Type B pancreatic cell (in vitro differentiated cells): ENCODE measurements around the gene FTCD. TPM values are rescaled to one million over a fixed set of nuclear protein-coding genes. Genes with fewer than 3 reads are reported as not detected.
A peak's percentile ranks its signal among the peaks of the same experiment; 100 is the strongest.
"Not testable (repeated sequence)": the region's sequence is repeated elsewhere in the genome, so short reads cannot be mapped to it uniquely, and the experiment has no call there.

Source experiments
- DNase-seq: peaks from one replicate; pipeline ENCODE4 v3.0.0; 2021; ENCODE audit warnings: mixed read lengths; ENCODE audit not compliant: unreplicated experiment; ENCODE audit errors: extremely low spot score
- H3K27ac Mint-ChIP-seq: 2 replicates; pipeline ENCODE4 v1.8.0; 2021; ENCODE audit warnings: mild to moderate bottlenecking, mixed read lengths
- H3K27me3 Mint-ChIP-seq: 2 replicates; pipeline ENCODE4 v1.8.0; 2021; ENCODE audit warnings: mixed read lengths
- H3K36me3 Mint-ChIP-seq: 2 replicates; pipeline ENCODE4 v1.8.0; 2021; ENCODE audit warnings: mixed read lengths
- H3K4me1 Mint-ChIP-seq: one replicate; pipeline ENCODE4 v1.8.0; 2021; ENCODE audit warnings: mixed read lengths; ENCODE audit not compliant: unreplicated experiment
- H3K4me3 Mint-ChIP-seq: 2 replicates; pipeline ENCODE4 v1.8.0; 2021; ENCODE audit warnings: mild to moderate bottlenecking, mixed read lengths
- H3K9me3 Mint-ChIP-seq: 2 replicates; pipeline ENCODE4 v1.8.0; 2021; ENCODE audit warnings: mixed read lengths
- long read RNA-seq: library from polyadenylated mRNA; unstranded; transcript quantifications from one replicate; pipeline ENCODE4 v2.0.0, GENCODE V29; 2020
- total RNA-seq: library from RNA; stranded (reverse); gene quantifications from 2 replicates; pipeline ENCODE4 v1.2.1, GENCODE V29; 2021; ENCODE audit warnings: low replicate concordance
- TF ChIP-seq, protein P1 (sequence below): fragments of 200-600 bp; sonication (generic); conservative IDR thresholded peaks from 2 replicates; pipeline ENCODE4 v1.5.0; 2021; ENCODE audit warnings: antibody characterized with exemption, mild to moderate bottlenecking

Gene FTCD, protein sequence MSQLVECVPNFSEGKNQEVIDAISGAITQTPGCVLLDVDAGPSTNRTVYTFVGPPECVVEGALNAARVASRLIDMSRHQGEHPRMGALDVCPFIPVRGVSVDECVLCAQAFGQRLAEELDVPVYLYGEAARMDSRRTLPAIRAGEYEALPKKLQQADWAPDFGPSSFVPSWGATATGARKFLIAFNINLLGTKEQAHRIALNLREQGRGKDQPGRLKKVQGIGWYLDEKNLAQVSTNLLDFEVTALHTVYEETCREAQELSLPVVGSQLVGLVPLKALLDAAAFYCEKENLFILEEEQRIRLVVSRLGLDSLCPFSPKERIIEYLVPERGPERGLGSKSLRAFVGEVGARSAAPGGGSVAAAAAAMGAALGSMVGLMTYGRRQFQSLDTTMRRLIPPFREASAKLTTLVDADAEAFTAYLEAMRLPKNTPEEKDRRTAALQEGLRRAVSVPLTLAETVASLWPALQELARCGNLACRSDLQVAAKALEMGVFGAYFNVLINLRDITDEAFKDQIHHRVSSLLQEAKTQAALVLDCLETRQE
- 26.9 and 45.0 TPM in 2 replicates for total RNA-seq
- long read RNA-seq, partial matches to known transcripts: 1 of 7 reads
- long read RNA-seq, other reads (novel, unspliced or antisense): 6 of 7 reads

DNA sequence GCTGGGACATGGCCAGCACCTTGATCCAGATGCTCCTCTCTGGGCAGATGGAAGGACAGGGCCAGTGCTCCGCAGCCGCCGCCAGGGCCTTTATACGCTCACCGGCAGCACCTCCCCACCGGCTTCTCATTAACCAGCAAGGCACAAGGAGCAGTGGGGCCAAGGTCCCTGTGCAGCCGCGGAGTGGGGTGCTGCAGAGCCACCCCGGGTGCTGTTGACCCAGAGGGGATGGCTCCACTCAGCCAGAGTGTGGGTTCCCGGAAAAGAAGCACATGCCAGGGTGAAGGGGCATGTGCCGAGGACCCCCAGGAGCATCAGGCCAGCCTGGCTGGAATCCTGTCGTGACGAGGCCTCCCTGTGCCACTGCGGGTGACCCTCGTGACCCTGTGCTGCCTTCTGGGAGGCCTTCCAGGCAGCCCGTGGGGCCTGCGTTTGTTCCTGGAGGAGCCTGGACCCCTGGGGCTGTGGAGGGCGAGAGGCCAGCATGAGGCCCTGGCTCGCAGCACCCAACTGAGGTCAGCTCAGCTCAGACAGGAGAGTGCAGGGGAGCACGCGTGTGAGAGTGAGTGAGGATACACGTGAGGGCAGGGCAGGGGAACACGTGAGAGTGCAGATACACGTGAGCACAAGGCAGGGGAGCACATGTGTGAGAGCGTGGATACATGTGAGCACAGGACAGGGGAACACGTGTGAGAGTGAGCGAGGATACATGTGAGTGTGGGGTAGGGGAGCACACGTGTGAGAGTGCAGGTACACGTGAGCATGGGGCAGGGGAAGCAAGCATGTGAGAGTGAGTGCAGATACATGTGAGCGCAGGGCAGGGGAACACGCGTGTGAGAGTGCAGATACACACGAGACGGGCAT lies at the start of gene FTCD:
FTCD (minus strand) TSS at position 66 of the 864 bp plus-strand sequence; CDS start at position 10, 56 bp downstream.
- H3K4me1 Mint-ChIP-seq: no peaks in the 10 kb centered on the region
- no peaks in the 10 kb centered on the region for H3K36me3 Mint-ChIP-seq
- TF ChIP-seq, protein P1, sequence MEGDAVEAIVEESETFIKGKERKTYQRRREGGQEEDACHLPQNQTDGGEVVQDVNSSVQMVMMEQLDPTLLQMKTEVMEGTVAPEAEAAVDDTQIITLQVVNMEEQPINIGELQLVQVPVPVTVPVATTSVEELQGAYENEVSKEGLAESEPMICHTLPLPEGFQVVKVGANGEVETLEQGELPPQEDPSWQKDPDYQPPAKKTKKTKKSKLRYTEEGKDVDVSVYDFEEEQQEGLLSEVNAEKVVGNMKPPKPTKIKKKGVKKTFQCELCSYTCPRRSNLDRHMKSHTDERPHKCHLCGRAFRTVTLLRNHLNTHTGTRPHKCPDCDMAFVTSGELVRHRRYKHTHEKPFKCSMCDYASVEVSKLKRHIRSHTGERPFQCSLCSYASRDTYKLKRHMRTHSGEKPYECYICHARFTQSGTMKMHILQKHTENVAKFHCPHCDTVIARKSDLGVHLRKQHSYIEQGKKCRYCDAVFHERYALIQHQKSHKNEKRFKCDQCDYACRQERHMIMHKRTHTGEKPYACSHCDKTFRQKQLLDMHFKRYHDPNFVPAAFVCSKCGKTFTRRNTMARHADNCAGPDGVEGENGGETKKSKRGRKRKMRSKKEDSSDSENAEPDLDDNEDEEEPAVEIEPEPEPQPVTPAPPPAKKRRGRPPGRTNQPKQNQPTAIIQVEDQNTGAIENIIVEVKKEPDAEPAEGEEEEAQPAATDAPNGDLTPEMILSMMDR: no peak
- no peaks in the 10 kb centered on the region for H3K27me3 Mint-ChIP-seq
- no peak for DNase-seq
- H3K4me3 Mint-ChIP-seq: peak within 1 kb of the TSS; percentile 61
- H3K27ac Mint-ChIP-seq: no peak within 1 kb of the TSS
- no peaks in the 10 kb centered on the region for H3K9me3 Mint-ChIP-seq

DNA sequence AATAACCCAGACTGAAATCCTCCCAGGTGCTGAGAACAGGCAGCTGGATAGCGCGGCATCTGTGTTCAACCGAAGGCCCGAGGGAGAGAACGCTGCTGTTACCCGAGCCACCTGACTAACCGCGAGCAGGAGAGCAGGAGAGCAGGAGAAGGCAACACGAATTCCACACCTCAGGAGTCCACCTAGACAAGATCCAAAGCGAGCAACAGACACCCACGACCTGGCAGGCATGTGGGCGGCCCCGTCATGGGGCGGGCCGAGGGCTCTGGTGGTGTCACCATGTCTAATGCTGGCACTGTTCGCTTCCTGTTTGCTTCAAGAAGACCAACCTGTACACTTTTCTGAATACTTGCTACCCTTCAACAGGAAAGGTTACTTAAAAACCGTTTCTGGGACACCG lies 49.8 kb upstream of the FTCD start:
- Mint-ChIP-seq H3K27me3 (no peaks in the 10 kb centered on the region), H3K4me3 (no peak overlapping the region), H3K36me3 (peaks cover 3% of the 10 kb centered on the region), H3K27ac (no peak overlapping the region), H3K4me1 (no peaks in the 10 kb centered on the region), H3K9me3 (no peaks in the 10 kb centered on the region)
- TF ChIP-seq, protein P1: no peak
- DNase-seq: no peak

DNA sequence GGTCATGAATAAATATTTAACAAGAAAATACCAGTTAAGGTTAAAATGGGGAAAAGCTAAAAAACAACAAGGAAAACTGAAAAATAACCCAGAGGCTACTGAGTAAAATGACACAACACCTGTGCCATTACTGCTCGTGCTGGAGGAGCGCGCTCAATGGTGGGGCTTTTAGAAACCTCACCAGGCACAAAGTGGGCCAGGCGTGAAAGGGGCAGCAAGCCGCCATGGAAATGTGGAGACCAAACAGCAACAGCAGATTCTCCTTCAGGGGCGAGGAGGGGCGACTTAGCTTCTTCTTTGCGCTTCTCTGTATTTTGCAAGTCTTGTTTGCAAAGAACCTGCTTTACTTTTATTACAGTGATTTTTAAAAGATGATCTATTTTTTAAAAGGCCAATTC lies 47.8 kb upstream of the FTCD start:
- DNase-seq: no peak
- no peak overlapping the region for H3K27ac Mint-ChIP-seq

DNA sequence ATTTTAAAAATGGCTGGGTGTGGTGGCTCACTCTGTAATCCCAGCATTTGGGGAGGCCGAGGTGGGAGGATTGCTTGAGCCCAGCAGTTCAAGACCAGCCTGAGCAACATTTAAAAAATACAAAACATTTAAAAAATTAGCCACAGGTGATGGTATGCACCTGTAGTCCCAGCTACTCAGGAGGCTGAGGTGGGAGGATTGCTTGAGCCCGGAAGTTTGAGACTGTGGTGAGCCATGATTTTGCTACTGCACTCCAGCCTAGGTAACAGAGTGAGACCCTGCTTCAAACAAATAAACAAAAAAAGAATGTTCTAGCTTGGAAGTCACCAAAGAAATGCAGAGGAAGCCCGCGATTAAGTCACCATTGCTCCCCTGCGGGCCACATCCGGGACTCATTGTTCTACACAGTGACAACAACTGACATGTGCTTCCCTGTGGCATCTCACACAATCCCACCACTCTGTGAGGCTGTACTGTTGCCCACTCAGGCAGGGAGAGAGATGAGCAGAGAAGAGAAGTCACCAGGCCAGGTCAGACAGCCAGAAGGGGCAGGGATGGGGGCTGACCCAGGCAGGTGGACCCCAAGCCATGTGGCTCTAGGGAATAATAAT lies 47.3 kb upstream of the FTCD start:
- Mint-ChIP-seq H3K9me3 (no peaks in the 10 kb centered on the region), H3K4me3 (no peak overlapping the region)

More for the DNA sequence above, 47.8 kb upstream of the FTCD start:
- Mint-ChIP-seq H3K9me3 (no peaks in the 10 kb centered on the region), H3K36me3 (peaks cover 22% of the 10 kb centered on the region), H3K4me3 (no peak overlapping the region), H3K4me1 (no peaks in the 10 kb centered on the region), H3K27me3 (no peaks in the 10 kb centered on the region)
- TF ChIP-seq, protein P1: no peak

DNA sequence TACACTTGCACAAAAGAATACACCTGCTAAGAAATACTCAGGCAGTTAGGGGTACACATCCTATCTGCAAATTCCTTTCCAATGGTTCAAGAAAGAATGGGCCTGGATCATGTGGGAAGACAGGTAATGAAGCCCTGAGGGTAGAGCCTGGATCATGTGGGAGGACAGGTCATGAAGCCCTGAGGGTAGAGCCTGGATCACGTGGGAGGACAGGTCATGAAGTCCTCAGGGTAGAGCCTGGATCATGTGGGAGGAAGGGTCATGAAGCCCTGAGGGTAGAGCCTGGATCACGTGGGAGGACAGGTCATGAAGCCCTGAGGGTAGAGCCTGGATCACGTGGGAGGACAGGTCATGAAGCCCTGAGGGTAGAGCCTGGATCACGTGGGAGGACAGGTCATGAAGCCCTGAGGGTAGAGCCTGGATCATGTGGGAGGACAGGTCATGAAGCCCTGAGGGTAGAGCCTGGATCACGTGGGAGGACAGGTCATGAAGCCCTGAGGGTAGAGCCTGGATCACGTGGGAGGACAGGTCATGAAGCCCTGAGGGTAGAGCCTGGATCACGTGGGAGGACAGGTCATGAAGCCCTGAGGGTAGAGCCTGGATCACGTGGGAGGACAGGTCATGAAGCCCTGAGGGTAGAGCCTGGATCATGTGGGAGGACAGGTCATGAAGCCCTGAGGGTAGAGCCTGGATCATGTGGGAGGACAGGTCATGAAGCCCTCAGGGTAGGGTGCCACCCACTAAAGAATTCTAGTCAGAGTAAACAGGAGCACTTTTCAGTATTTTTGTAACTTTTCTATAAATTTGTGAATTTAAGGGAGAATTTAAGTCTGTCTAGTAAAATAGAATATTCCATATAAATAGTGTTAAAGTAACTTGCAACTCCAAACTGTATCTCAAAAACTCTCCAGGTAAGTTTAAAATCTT lies 45.8 kb upstream of the FTCD start:
- H3K9me3 Mint-ChIP-seq, H3K27ac Mint-ChIP-seq, H3K4me1 Mint-ChIP-seq, H3K4me3 Mint-ChIP-seq, H3K27me3 Mint-ChIP-seq, DNase-seq: not testable (repeated sequence)
- peaks cover 23% of the 10 kb centered on the region for H3K36me3 Mint-ChIP-seq

More for the DNA sequence above, 47.3 kb upstream of the FTCD start:
- DNase-seq: no peak
- H3K27ac Mint-ChIP-seq: no peak overlapping the region
- TF ChIP-seq, protein P1: no peak
- H3K36me3 Mint-ChIP-seq: peaks cover 23% of the 10 kb centered on the region
- no peaks in the 10 kb centered on the region for H3K4me1 Mint-ChIP-seq
- H3K27me3 Mint-ChIP-seq: no peaks in the 10 kb centered on the region
